ENCODE data around the gene LAD1.

LAD1 gene

DNA sequence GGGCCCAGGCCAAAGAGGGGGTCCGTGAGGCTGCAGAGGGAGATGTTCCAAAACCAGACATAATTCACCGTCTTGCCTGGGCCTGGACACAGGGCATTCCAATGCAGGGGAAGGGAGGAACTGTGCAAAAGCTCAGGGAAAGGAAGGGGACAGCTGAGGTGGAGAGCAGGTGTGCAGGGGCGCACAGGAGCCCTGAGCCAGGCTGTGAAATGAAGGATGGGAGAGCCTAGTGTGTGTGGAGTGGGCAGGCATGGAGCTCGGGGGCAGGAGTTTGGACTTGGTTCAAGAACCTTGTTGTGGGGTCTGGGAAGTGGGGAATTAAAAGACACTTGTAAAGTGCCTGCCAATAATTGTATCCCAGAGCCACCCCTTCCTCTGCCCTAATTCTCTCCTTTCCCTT is 20.1 kb upstream of the LAD1 start:
- Histone ChIP-seq H3K27me3 (ENCODE audit: control insufficient read depth in 1 of 2, insufficient read depth in 2 of 2, low read length in 2 of 2) (peaks cover 0 to 9% of the 10 kb centered on the region in 2 donors), H3K4me3 (ENCODE audit: low read length in 2 of 2) (no peak overlapping the region), H3K27ac (ENCODE audit: low read length) (no peak overlapping the region), H3K4me1 (ENCODE audit: control insufficient read depth, insufficient read depth, low read length) (no peaks in the 10 kb centered on the region), H3K36me3 (ENCODE audit: control insufficient read depth in 2 of 2, insufficient read depth in 2 of 2, low read length in 2 of 2) (no peaks in the 10 kb centered on the region), H3K9me3 (ENCODE audit: control insufficient read depth in 2 of 2, low read length in 2 of 2) (peaks cover 0 to 4% of the 10 kb centered on the region in 2 donors), H3K9ac (ENCODE audit: low read length in 2 of 2) (no peak overlapping the region)

DNA sequence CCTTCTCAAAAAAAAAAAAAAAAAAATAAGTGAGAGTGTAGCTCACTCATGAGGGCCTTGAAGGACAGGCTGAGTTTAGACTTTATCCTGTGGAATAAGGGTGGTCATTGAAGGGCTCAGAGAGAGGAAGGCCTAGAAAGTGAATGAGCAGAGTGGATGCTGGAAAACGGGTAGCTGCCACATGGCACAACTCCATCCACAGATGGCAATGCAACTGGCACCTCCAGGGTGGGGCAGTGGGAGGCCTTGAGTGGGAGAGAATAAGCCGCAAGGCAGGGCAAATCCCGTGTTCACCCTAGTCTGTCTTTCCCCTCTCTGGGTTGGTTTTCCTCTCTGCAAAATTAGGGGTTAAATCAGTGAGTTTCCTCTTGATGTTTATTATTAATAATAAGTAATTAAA is 19.3 kb upstream of the LAD1 start:
- no peaks in the 10 kb centered on the region for H3K36me3 ChIP-seq (ENCODE audit: control insufficient read depth in 2 of 2, insufficient read depth in 2 of 2, low read length in 2 of 2)
- no peaks in the 10 kb centered on the region for H3K4me1 ChIP-seq (ENCODE audit: control insufficient read depth, insufficient read depth, low read length)
- H3K27ac ChIP-seq (ENCODE audit: low read length): no peak overlapping the region
- peaks cover 0 to 4% of the 10 kb centered on the region in 2 donors for H3K9me3 ChIP-seq (ENCODE audit: control insufficient read depth in 2 of 2, low read length in 2 of 2)
- peaks cover 0 to 9% of the 10 kb centered on the region in 2 donors for H3K27me3 ChIP-seq (ENCODE audit: control insufficient read depth in 1 of 2, insufficient read depth in 2 of 2, low read length in 2 of 2)
- no peak overlapping the region for H3K4me3 ChIP-seq (ENCODE audit: low read length in 2 of 2)
- no peak overlapping the region for H3K9ac ChIP-seq (ENCODE audit: low read length in 2 of 2)

DNA sequence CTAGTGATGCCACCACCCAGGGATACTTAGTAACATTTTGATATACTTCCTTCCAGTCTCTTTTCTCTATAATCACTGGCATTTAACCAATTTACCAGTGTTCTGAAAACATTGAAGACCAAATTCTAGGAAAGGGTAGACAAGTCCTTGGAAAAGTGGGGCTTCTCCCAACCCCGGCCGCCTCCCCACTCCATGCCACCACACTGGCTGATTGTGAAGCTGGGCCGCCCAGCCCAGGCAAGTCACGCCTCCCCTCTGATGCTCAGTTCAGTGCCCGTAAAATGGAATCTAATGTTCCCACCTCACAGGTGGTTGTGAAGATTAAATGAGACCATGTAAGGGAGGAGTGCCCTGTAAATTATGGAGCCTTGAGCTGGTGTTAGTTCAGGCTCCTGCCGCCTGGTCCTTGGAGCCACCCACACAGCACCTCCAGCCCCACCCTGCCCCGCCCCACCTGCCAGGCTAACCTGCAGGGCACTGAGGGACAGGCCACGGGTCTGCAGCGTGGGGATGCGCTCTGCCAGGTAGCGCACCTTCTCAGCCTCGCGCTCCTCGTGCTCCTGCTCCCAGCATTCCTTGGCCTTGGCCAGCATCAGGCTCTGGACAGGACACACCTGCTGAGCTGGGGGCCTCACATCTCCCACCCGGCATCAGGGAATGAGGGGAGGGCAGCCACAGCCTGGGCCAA is 15.1 kb upstream of the LAD1 start:
- peaks cover 0 to 18% of the 10 kb centered on the region in 2 donors for H3K27me3 ChIP-seq (ENCODE audit: control insufficient read depth in 1 of 2, insufficient read depth in 2 of 2, low read length in 2 of 2)
- H3K4me1 ChIP-seq (ENCODE audit: control insufficient read depth, insufficient read depth, low read length): no peaks in the 10 kb centered on the region
- peaks cover 0 to 4% of the 10 kb centered on the region in 2 donors for H3K9me3 ChIP-seq (ENCODE audit: control insufficient read depth in 2 of 2, low read length in 2 of 2)
- no peak overlapping the region for H3K9ac ChIP-seq (ENCODE audit: low read length in 2 of 2)
- H3K36me3 ChIP-seq (ENCODE audit: control insufficient read depth in 2 of 2, insufficient read depth in 2 of 2, low read length in 2 of 2): no peaks in the 10 kb centered on the region
- H3K4me3 ChIP-seq (ENCODE audit: low read length in 2 of 2): no peak overlapping the region
- H3K27ac ChIP-seq (ENCODE audit: low read length): no peak overlapping the region

DNA sequence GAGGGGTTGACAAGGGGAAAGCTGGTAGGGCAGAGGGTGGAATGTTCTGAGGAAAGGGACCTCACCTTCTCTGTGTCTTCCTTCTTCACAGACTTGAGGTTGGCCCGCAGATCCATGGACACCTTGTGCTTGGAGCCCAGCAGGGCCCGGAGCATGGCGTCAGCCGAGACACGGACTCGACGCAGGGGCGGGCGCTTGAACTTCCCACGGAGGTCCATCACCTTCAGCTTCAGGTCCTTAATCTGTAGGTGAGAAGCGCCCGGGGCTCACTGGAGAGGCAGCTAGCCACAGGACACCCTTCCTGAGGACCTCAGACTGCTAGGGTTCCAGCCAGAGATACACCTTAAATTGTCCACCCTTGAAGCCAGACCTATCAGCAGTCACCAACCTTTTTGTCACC is 12.2 kb upstream of the LAD1 start:
- peaks cover 0 to 9% of the 10 kb centered on the region in 2 donors for H3K27me3 ChIP-seq (ENCODE audit: control insufficient read depth in 1 of 2, insufficient read depth in 2 of 2, low read length in 2 of 2)
- peaks cover 0 to 3% of the 10 kb centered on the region in 2 donors for H3K9me3 ChIP-seq (ENCODE audit: control insufficient read depth in 2 of 2, low read length in 2 of 2)
- H3K36me3 ChIP-seq (ENCODE audit: control insufficient read depth in 2 of 2, insufficient read depth in 2 of 2, low read length in 2 of 2): no peaks in the 10 kb centered on the region
- H3K4me1 ChIP-seq (ENCODE audit: control insufficient read depth, insufficient read depth, low read length): no peaks in the 10 kb centered on the region
- H3K4me3 ChIP-seq (ENCODE audit: low read length in 2 of 2): no peak overlapping the region
- no peak overlapping the region for H3K9ac ChIP-seq (ENCODE audit: low read length in 2 of 2)
- H3K27ac ChIP-seq (ENCODE audit: low read length): no peak overlapping the region

DNA sequence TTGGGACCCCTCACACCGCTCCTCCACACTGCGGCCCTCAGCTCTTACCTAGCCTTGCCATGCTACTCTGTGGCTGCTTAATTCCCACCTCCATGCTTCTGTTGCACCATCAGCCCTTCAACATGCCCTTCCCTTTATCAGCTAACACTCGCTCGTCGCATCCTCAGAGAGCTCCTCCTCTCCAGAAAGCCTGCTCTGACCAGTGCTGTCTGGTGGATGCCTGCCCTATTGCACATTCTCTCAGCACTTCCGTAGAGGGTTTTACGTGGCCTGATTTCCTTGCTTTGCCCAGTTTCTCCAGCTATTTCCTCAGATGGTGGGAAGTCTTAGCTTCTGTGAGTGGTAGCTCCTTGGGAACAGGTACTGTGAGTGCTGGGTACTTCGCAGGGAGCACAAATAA is 10.3 kb upstream of the LAD1 start:
- H3K4me1 ChIP-seq (ENCODE audit: control insufficient read depth, insufficient read depth, low read length): no peaks in the 10 kb centered on the region
- no peaks in the 10 kb centered on the region for H3K36me3 ChIP-seq (ENCODE audit: control insufficient read depth in 2 of 2, insufficient read depth in 2 of 2, low read length in 2 of 2)
- no peak overlapping the region for H3K27ac ChIP-seq (ENCODE audit: low read length)
- no peak overlapping the region for H3K9ac ChIP-seq (ENCODE audit: low read length in 2 of 2)
- H3K27me3 ChIP-seq (ENCODE audit: control insufficient read depth in 1 of 2, insufficient read depth in 2 of 2, low read length in 2 of 2): peaks cover 0 to 9% of the 10 kb centered on the region in 2 donors
- H3K4me3 ChIP-seq (ENCODE audit: low read length in 2 of 2): no peak overlapping the region
- no peaks in the 10 kb centered on the region for H3K9me3 ChIP-seq (ENCODE audit: control insufficient read depth in 2 of 2, low read length in 2 of 2)

DNA sequence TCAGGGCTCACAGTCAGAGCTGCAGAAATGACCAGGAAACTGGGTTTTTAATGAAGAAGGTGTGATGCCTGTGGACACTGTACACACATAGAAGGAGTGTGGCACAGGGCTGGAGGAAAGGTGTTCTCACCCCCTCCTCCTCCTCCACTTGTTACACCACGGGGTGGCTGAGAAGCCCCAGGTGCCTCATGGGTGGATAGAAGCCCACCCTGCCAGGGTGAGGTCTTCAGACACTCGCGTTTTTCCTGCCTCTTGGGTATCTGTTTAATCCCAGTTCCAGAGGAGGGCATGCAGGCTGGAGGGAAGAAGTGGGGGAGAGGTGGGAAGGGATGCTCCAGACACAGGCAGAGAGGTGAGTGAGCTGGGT is 9.7 kb upstream of the LAD1 start:
- no peaks in the 10 kb centered on the region for H3K36me3 ChIP-seq (ENCODE audit: control insufficient read depth in 2 of 2, insufficient read depth in 2 of 2, low read length in 2 of 2)
- H3K4me1 ChIP-seq (ENCODE audit: control insufficient read depth, insufficient read depth, low read length): no peaks in the 10 kb centered on the region
- H3K9me3 ChIP-seq (ENCODE audit: control insufficient read depth in 2 of 2, low read length in 2 of 2): no peaks in the 10 kb centered on the region
- H3K9ac ChIP-seq (ENCODE audit: low read length in 2 of 2): no peak overlapping the region
- no peak overlapping the region for H3K4me3 ChIP-seq (ENCODE audit: low read length in 2 of 2)
- peaks cover 0 to 9% of the 10 kb centered on the region in 2 donors for H3K27me3 ChIP-seq (ENCODE audit: control insufficient read depth in 1 of 2, insufficient read depth in 2 of 2, low read length in 2 of 2)
- H3K27ac ChIP-seq (ENCODE audit: low read length): no peak overlapping the region

DNA sequence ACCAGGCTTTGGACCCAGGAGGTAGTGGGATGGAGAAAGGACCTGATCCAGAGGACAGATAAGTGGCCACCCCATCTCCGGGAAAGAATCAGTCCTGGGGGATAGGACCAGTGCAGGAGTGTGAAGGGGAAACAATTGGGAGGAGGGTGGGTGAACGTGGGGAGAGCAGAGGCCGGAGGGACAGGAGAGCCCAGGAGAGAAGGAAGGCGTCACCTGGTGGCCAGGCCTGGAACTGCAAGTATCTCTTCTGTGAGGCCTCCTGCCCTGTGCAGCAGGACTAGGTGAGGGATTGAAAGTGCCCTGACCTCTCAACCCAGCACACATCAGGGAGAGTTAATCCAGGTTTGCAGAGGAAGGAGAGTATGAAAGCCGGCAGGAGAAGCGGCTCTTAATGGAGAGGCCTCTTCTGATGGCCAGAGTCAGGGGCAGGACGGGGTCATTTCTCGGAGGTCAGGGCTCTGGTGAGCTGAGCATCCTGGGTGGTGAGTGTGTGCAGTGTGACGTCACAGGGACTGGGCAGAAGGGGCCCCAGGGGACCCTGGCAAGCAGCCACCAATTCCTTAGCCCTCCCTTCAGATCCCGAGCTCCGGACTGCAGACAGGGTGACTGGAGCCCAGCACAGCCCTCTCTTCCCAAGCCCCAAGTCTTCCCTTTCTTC is 9.2 kb upstream of the LAD1 start:
- H3K4me3 ChIP-seq (ENCODE audit: low read length in 2 of 2): no peak overlapping the region
- H3K9ac ChIP-seq (ENCODE audit: low read length in 2 of 2): no peak overlapping the region
- no peaks in the 10 kb centered on the region for H3K9me3 ChIP-seq (ENCODE audit: control insufficient read depth in 2 of 2, low read length in 2 of 2)
- peaks cover 0 to 9% of the 10 kb centered on the region in 2 donors for H3K27me3 ChIP-seq (ENCODE audit: control insufficient read depth in 1 of 2, insufficient read depth in 2 of 2, low read length in 2 of 2)
- no peak overlapping the region for H3K27ac ChIP-seq (ENCODE audit: low read length)
- H3K36me3 ChIP-seq (ENCODE audit: control insufficient read depth in 2 of 2, insufficient read depth in 2 of 2, low read length in 2 of 2): no peaks in the 10 kb centered on the region
- no peaks in the 10 kb centered on the region for H3K4me1 ChIP-seq (ENCODE audit: control insufficient read depth, insufficient read depth, low read length)

DNA sequence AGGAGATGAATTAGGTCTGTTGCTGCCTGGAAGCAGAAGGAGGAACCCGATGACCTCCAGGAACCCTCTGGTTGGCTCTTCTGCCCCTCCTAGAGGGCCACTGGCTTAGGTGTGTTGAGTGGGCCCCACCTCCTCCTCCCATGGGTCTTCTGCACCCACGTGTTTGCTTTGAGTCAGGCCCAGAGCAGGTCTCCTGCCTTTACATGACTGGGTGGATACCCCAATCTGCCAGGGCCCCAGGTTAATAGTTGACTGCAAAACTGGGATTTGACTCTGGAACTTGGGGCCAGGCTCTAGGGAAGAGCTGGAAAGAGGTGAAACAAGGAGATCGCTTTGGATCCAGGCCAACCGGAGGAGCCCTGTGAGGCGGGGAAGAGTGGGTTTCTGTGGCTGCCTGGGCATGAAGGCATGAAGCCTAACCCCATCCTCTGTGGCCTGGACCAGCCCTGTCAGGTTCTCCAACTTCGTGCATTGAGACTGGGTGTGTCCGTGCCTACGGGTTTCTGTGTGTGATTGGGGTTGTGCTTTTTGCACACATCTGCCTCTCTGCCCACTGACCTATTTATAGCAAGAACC is 7.8 kb upstream of the LAD1 start:
- H3K9me3 ChIP-seq (ENCODE audit: control insufficient read depth in 2 of 2, low read length in 2 of 2): no peaks in the 10 kb centered on the region
- peaks cover 0 to 9% of the 10 kb centered on the region in 2 donors for H3K27me3 ChIP-seq (ENCODE audit: control insufficient read depth in 1 of 2, insufficient read depth in 2 of 2, low read length in 2 of 2)
- H3K36me3 ChIP-seq (ENCODE audit: control insufficient read depth in 2 of 2, insufficient read depth in 2 of 2, low read length in 2 of 2): no peaks in the 10 kb centered on the region
- H3K27ac ChIP-seq (ENCODE audit: low read length): no peak overlapping the region
- no peak overlapping the region for H3K4me3 ChIP-seq (ENCODE audit: low read length in 2 of 2)
- H3K9ac ChIP-seq (ENCODE audit: low read length in 2 of 2): no peak overlapping the region
- H3K4me1 ChIP-seq (ENCODE audit: control insufficient read depth, insufficient read depth, low read length): no peaks in the 10 kb centered on the region

DNA sequence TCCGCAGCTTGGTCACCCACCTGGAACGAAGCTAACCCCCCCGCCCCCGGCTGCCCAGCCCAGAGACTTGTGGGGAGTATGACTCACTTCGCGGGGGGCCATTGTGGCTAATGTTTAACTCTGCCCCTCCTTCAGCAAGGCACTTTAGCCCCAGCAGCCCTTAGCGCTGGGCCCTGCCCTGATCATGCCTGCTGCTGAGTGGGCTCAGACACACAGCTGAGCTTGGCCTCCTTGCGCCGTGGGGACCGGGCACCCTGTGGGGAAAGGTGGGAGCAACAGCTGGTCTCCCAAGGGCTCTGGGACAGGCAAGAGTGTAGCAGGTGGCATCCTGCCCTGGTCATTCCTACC is 6.3 kb upstream of the LAD1 start:
- peaks cover 6 to 14% of the 10 kb centered on the region in 2 donors for H3K27me3 ChIP-seq (ENCODE audit: control insufficient read depth in 1 of 2, insufficient read depth in 2 of 2, low read length in 2 of 2)
- no peaks in the 10 kb centered on the region for H3K4me1 ChIP-seq (ENCODE audit: control insufficient read depth, insufficient read depth, low read length)
- H3K36me3 ChIP-seq (ENCODE audit: control insufficient read depth in 2 of 2, insufficient read depth in 2 of 2, low read length in 2 of 2): no peaks in the 10 kb centered on the region
- H3K9me3 ChIP-seq (ENCODE audit: control insufficient read depth in 2 of 2, low read length in 2 of 2): no peaks in the 10 kb centered on the region
- no peak overlapping the region for H3K9ac ChIP-seq (ENCODE audit: low read length in 2 of 2)
- no peak overlapping the region for H3K4me3 ChIP-seq (ENCODE audit: low read length in 2 of 2)
- no peak overlapping the region for H3K27ac ChIP-seq (ENCODE audit: low read length)

DNA sequence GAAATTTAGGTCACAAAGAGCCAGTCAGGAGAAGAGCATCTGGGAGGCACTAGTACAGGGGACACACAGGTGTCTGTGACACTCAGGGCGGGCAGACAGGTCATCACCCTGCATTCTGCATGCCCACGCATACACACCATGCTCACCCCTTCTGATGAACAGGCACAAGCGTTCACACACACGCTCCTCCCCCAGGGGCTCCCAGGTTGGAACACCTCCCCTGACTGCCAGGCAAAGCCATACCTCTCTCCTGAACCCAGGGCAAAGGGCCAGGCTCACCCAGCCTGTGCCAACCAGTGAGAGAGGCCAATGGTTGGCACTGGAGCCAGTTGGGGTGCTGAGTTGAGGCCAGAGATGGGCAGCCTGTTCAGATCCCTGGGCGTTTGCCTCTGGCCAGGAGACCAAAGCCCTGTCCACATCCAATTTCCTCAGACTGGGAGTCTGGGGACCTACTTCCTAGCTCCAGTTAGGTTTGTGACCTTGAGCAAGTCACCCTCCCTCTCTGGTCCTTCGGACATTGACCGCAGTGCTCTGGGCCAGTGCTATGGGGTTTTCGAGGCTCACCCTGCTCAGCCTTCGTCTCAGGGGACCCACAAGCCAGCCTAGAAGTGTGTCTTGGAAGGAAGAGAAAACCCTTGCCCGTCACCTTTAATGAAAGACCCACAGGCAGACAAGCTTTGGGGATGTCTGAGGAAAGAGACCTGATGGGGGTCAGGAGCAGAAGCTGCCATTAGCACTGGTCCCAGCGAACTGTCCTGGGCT is 5.8 kb upstream of the LAD1 start:
- no peaks in the 10 kb centered on the region for H3K36me3 ChIP-seq (ENCODE audit: control insufficient read depth in 2 of 2, insufficient read depth in 2 of 2, low read length in 2 of 2)
- H3K9me3 ChIP-seq (ENCODE audit: control insufficient read depth in 2 of 2, low read length in 2 of 2): no peaks in the 10 kb centered on the region
- no peak overlapping the region for H3K9ac ChIP-seq (ENCODE audit: low read length in 2 of 2)
- peaks cover 12 to 16% of the 10 kb centered on the region in 2 donors for H3K27me3 ChIP-seq (ENCODE audit: control insufficient read depth in 1 of 2, insufficient read depth in 2 of 2, low read length in 2 of 2)
- no peak overlapping the region for H3K4me3 ChIP-seq (ENCODE audit: low read length in 2 of 2)
- no peak overlapping the region for H3K27ac ChIP-seq (ENCODE audit: low read length)
- no peaks in the 10 kb centered on the region for H3K4me1 ChIP-seq (ENCODE audit: control insufficient read depth, insufficient read depth, low read length)

All from stomach smooth muscle (tissue), 2 donors.